Caco-2 (cell line): ENCODE data around the gene TMEM107. TPM values are rescaled to one million over a fixed set of nuclear protein-coding genes. Genes with fewer than 3 reads are reported as not detected.

Source experiments
- BruUV-seq: library from RNA; stranded (reverse); fragments of 400-500 nt; replicated peaks from 2 replicates; lab custom pipeline; 2021; lab: Mats Ljungman, UMichigan
- CTCF ChIA-PET: fragments of 300-600 bp; sonication (Branson Sonifier 250); formaldehyde crosslinking; loops from one replicate; lab custom pipeline; 2022; ENCODE audit warnings: antibody characterized with exemption; lab: Charles Lee
- POLR2A ChIA-PET: fragments of 300-600 bp; sonication (Branson Sonifier 250); formaldehyde crosslinking; loops from one replicate; lab custom pipeline; 2022; ENCODE audit warnings: antibody characterized with exemption; lab: Charles Lee
- DNase-seq, 2 experiments: peaks; one replicate each; pipeline versions ENCODE4 v3.0.0 to v3.0.0-alpha.2; 2020 to 2022
- H3K27me3 ChIP-seq: replicated peaks from 2 replicates; pipeline ENCODE4 v1.6.0; 2011; ENCODE audit warnings: low read length; ENCODE audit not compliant: control insufficient read depth, insufficient read depth
- H3K36me3 ChIP-seq: 2 replicates; pipeline ENCODE4 v1.5.1; 2011; ENCODE audit warnings: low read length; ENCODE audit not compliant: control insufficient read depth, insufficient read depth
- H3K4me1 ChIP-seq: fragments of 250-450 bp; sonication (Bioruptor Pico); 2 replicates; pipeline ENCODE4 v1.5.1; 2020; ENCODE audit warnings: mild to moderate bottlenecking
- H3K4me3 ChIP-seq: 2 replicates; pipeline ENCODE4 v1.5.1; 2011; ENCODE audit warnings: low read depth, mild to moderate bottlenecking, control low read depth, low read length
- H3K9me3 ChIP-seq: fragments of 250-450 bp; sonication (Bioruptor Pico); 2 replicates; pipeline ENCODE4 v1.5.1; 2020; ENCODE audit warnings: mild to moderate bottlenecking, moderate library complexity
- H3K27ac Mint-ChIP-seq: one replicate; pipeline ENCODE4 v1.8.0; 2022; ENCODE audit warnings: mixed read lengths; ENCODE audit not compliant: unreplicated experiment
- H3K27me3 Mint-ChIP-seq: one replicate; pipeline ENCODE4 v1.8.0; 2022; ENCODE audit warnings: mixed read lengths; ENCODE audit not compliant: insufficient read depth, unreplicated experiment
- H3K36me3 Mint-ChIP-seq: one replicate; pipeline ENCODE4 v1.8.0; 2022; ENCODE audit warnings: mild to moderate bottlenecking, mixed read lengths; ENCODE audit not compliant: insufficient read depth, unreplicated experiment
- H3K4me1 Mint-ChIP-seq: one replicate; pipeline ENCODE4 v1.8.0; 2022; ENCODE audit warnings: low read depth, mixed read lengths; ENCODE audit not compliant: unreplicated experiment
- H3K4me3 Mint-ChIP-seq: one replicate; pipeline ENCODE4 v1.8.0; 2022; ENCODE audit warnings: mild to moderate bottlenecking, moderate library complexity, mixed read lengths; ENCODE audit not compliant: unreplicated experiment
- H3K9me3 Mint-ChIP-seq: one replicate; pipeline ENCODE4 v1.8.0; 2022; ENCODE audit warnings: mixed read lengths; ENCODE audit not compliant: unreplicated experiment
- CTCF ChIP-seq, 2 experiments: fragments of 200-600 bp in 1 of 2; IDR thresholded peaks; 1 replicate in 1 of 2; 2 replicates in 1 of 2; pipeline versions ENCODE4 v1.5.1 to v1.8.0; 2011 to 2022; ENCODE audit warnings: antibody characterized with exemption in 1 of 2, control low read depth in 1 of 2, inconsistent platforms in 1 of 2, low read depth in 1 of 2, low read length in 1 of 2, mild to moderate bottlenecking in 1 of 2, moderate library complexity in 1 of 2; ENCODE audit not compliant: insufficient read depth in 1 of 2, severe bottlenecking in 1 of 2, unreplicated experiment in 1 of 2
- intact Hi-C: fragments of 100-400 bp; cut with micrococcal nuclease; formaldehyde crosslinking; loops from one replicate; pipeline ENCODE4 v1.10.0; 2022; ENCODE audit not compliant: unreplicated experiment
- total RNA-seq: library from RNA; stranded (reverse); gene quantifications from 2 replicates; pipeline ENCODE4 v1.2.3, GENCODE V29; 2022

Gene TMEM107
- total RNA-seq, 1 experiment from 2014 or later, result 5.4 TPM

DNA sequence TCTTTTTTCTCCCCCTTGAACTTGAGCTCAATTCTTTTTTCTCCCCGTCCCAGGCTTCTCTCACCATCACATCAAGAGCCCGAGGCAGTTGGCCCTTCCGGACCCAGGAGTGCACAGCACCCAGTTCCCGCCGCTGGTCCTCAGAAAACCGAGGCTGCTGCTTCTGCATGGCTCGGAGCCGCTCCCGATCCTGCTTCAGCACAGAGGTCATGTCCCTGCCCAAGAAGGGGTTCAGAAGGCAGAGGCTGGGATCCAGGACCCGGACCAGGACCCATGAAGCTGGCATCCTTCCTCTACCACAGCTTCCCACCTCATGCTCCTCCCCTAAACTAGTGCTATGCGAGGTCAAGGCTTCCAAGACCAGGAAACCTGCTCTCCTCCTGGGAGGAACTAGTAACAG is 34.4 kb downstream of the TMEM107 start:
- no TSS peak for BruUV-seq
- H3K4me3 Mint-ChIP-seq, result no peak overlapping the region

GRCh38 chr17:8141045-8141444 is 35.1 kb downstream of the TMEM107 start:
- Mint-ChIP-seq H3K4me1 (no peaks in the 10 kb centered on the region), H3K9me3 (no peaks in the 10 kb centered on the region), H3K27ac (no peak overlapping the region), H3K27me3 (no peaks in the 10 kb centered on the region), H3K4me3 (no peak overlapping the region), H3K36me3 (peaks cover 18% of the 10 kb centered on the region)
- POLR2A ChIA-PET, result no interaction called here
- no peak for DNase-seq
- H3K27me3 ChIP-seq, result no peaks in the 10 kb centered on the region
- no peaks in the 10 kb centered on the region for H3K36me3 ChIP-seq
- CTCF ChIA-PET, result no interaction called here
- H3K4me1 ChIP-seq, result peaks cover 4% of the 10 kb centered on the region; the same call in 1 of the 2 replicates
- no peaks in the 10 kb centered on the region for H3K9me3 ChIP-seq
- H3K4me3 ChIP-seq, result no peak overlapping the region
- intact Hi-C loops, result no loop called here
- no peak for TF ChIP-seq CTCF (IDR thresholded peaks at IDR 0.05; ENCODE audit: insufficient read depth in 1 of 2, low read depth in 1 of 2, low read length in 1 of 2, severe bottlenecking in 1 of 2, unreplicated experiment in 1 of 2)
- no TSS peak for BruUV-seq

More for the DNA sequence above, 34.4 kb downstream of the TMEM107 start:
- Histone ChIP-seq H3K4me1 (peaks cover 4% of the 10 kb centered on the region; the same call in 1 of the 2 replicates), H3K4me3 (no peak overlapping the region), H3K9me3 (no peaks in the 10 kb centered on the region), H3K27me3 (no peaks in the 10 kb centered on the region), H3K36me3 (no peaks in the 10 kb centered on the region)
- Mint-ChIP-seq H3K27me3 (no peaks in the 10 kb centered on the region), H3K27ac (no peak overlapping the region), H3K9me3 (no peaks in the 10 kb centered on the region), H3K36me3 (peaks cover 19% of the 10 kb centered on the region), H3K4me1 (no peaks in the 10 kb centered on the region)
- intact Hi-C loops, result no loop called here
- ChIA-PET POLR2A (no interaction called here), CTCF (no interaction called here)
- TF ChIP-seq CTCF (IDR thresholded peaks at IDR 0.05; ENCODE audit: insufficient read depth in 1 of 2, low read depth in 1 of 2, low read length in 1 of 2, severe bottlenecking in 1 of 2, unreplicated experiment in 1 of 2), result no peak
- no peak for DNase-seq

DNA sequence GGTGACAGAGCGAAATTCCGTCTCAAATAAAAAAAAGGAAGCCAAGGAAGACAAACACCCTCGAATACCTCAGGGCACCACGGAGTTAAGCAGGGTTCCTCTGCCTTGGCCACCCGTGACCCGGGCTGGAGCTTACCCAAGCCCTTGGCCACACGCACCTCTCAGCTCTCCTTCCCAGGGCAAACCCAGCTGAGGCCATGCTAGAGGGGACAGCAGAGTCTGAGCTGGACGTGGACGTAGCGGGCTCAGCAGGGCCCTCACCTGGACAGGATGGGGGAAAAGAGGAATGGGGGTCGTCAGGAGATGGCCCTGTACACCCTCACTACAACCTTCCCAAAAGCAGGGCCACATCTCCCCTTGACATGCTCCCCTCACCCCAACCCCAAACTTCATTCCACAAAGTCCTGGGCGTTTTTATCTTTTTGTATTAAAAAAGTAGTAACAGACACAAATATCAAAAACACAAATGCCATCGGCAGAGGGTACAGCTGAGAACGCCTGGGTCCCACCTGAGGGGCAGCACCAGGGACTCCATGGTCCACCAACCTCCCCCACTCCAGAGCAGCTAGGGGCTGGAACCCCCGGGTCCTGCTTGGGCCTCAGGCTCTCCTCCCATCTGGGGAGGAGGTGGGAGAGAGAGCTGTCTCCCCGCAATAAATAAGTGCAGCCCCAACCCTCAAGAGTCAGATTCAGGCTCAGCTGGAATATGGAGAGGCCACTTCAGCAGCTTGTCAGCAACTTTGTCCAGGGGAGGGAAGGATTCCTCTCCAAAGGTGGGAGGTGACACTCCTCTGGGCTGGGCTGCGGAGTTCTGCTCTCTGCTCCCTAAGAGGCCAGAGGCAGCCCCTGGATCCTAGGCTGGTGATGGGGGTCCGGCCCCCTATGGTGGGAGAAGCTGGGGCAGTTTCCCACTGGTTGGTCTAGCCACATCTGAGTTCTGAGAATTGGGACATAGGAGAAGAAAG is 35.8 kb downstream of the TMEM107 start:
- POLR2A ChIA-PET, result interaction anchor here (0.6 kb wide), 1 partner anchor 33 kb away, joined by 3 read pairs; no protein-coding TSS in a partner anchor
- no peak for TF ChIP-seq CTCF (IDR thresholded peaks at IDR 0.05; ENCODE audit: insufficient read depth in 1 of 2, low read depth in 1 of 2, low read length in 1 of 2, severe bottlenecking in 1 of 2, unreplicated experiment in 1 of 2)
- DNase-seq, result no peak
- no peaks in the 10 kb centered on the region for H3K27me3 Mint-ChIP-seq
- no peak overlapping the region for H3K27ac Mint-ChIP-seq
- CTCF ChIA-PET, result interaction anchor here (1.4 kb wide), 1 partner anchor 12 kb away, joined by 3 read pairs; the partner anchor contains the start of gene PER1
- H3K4me1 ChIP-seq, result peaks cover 4% of the 10 kb centered on the region; the same call in 1 of the 2 replicates
- no peaks in the 10 kb centered on the region for H3K36me3 ChIP-seq
- intact Hi-C loops, result no loop called here
- H3K27me3 ChIP-seq, result no peaks in the 10 kb centered on the region
- no TSS peak for BruUV-seq
- H3K9me3 ChIP-seq, result no peaks in the 10 kb centered on the region
- peaks cover 18% of the 10 kb centered on the region for H3K36me3 Mint-ChIP-seq
- no peak overlapping the region for H3K4me3 Mint-ChIP-seq
- no peaks in the 10 kb centered on the region for H3K4me1 Mint-ChIP-seq
- no peaks in the 10 kb centered on the region for H3K9me3 Mint-ChIP-seq
- H3K4me3 ChIP-seq, result no peak overlapping the region
